ENCODE measurements around the gene XRCC3.
A peak's percentile ranks its signal among the peaks of the same experiment; 100 is the strongest.

Gene XRCC3

DNA sequence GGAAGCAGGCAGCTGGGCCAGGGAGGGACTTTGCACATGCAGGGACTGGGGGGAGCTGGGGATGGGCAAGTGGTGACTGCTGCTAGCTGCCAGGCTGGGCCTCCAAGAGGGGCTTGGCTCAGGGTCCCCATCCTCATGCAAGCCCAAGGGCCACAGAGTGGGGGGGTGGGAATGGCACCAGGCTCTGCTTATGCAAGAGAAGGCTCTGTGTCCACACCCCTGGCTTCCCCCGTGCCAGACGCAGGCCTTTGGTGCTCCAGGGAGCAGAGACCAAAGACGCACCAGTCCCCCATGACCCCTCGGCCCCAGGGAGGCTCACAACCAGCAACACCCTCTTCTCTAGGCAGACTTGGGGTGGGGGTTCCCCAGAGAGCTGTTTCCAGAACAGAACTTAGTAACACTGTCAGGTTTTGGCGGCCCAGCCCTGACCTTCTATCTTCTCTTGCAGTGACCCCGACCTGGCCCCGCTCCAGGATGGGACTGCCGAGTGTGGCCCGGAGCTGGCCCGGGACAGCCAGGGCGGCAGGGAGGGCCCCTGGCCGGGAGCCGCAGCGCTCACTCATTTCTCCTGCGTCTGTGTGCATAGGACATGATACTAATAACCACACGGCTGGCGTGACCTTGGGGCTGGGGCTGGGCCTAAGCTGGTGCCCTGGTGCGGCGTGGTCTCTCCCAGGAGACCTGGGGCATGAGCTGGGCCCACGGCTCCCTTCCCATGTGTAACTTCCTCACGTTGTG lies 14.3 kb downstream of the XRCC3 start:
- Histone ChIP-seq H3K27ac (ENCODE audit: low read depth, low read length) (no peak overlapping the region), H3K36me3 (ENCODE audit: control insufficient read depth in 1 of 2, insufficient read depth in 2 of 2, low read length in 2 of 2) (peaks cover 13 to 61% of the 10 kb centered on the region in 2 donors), H3K4me3 (ENCODE audit: low read depth in 1 of 2, low read length in 2 of 2) (no peak overlapping the region), H3K9ac (ENCODE audit: low read depth in 1 of 2, low read length in 2 of 2) (no peak overlapping the region), H3K27me3 (ENCODE audit: control insufficient read depth in 1 of 2, insufficient read depth in 2 of 2, low read length in 2 of 2) (no peaks in the 10 kb centered on the region), H3K9me3 (ENCODE audit: control insufficient read depth in 1 of 2, low read length in 2 of 2) (no peaks in the 10 kb centered on the region), H3K4me1 (ENCODE audit: control insufficient read depth in 1 of 2, insufficient read depth in 2 of 2, low read length in 2 of 2) (peaks cover 11 to 19% of the 10 kb centered on the region in 2 donors)

DNA sequence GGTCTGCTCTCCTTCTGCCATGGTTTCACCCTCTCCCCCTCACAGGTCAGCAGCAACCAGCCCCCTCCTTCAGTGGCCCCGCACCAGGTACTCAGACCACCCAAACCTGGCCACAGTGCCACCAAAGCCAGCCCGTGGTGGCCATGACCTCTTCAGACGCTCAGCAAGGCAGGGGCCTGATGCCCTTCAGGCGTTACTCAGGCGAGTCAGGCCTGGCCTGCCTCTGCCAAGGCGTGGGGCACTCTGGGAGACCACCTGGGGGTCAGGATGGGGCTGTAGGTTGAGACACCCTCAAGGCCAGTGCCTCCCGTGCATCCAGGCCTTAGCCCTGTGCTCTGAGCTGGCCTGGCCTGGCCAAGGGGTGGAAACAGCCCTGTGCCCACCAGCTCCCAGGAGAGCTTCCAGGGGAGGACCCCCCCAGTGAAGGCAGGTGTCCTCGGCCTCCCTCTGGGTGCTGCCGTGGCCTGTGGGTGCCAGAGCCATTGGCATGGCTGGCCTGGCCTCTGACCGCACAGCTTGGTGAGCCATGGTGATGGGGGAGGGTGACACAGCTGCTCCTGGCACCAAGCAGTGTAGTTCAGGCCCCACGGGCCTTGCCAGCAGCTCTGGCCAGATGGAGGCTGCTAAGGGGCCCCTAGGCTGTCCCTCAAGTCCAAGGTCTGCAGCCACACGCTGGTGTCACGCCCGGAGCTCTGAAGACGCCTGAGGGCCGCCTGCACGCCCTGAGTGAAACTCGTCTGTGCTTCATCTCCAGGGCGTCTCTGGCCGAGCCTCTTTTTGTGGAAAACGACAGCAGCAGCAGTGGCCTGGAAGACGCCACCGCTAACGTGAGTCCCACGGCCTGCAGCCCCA lies 15.1 kb downstream of the XRCC3 start:
- Histone ChIP-seq H3K4me1 (ENCODE audit: control insufficient read depth in 1 of 2, insufficient read depth in 2 of 2, low read length in 2 of 2) (peaks cover 11 to 19% of the 10 kb centered on the region in 2 donors), H3K4me3 (ENCODE audit: low read depth in 1 of 2, low read length in 2 of 2) (no peak overlapping the region), H3K9ac (ENCODE audit: low read depth in 1 of 2, low read length in 2 of 2) (no peak overlapping the region), H3K27ac (ENCODE audit: low read depth, low read length) (no peak overlapping the region), H3K36me3 (ENCODE audit: control insufficient read depth in 1 of 2, insufficient read depth in 2 of 2, low read length in 2 of 2) (peaks cover 8 to 55% of the 10 kb centered on the region in 2 donors), H3K9me3 (ENCODE audit: control insufficient read depth in 1 of 2, low read length in 2 of 2) (no peaks in the 10 kb centered on the region), H3K27me3 (ENCODE audit: control insufficient read depth in 1 of 2, insufficient read depth in 2 of 2, low read length in 2 of 2) (no peaks in the 10 kb centered on the region)

- H3K9ac ChIP-seq (ENCODE audit: low read depth in 1 of 2, low read length in 2 of 2) = no peak overlapping the region
- no peaks in the 10 kb centered on the region for H3K27me3 ChIP-seq (ENCODE audit: control insufficient read depth in 1 of 2, insufficient read depth in 2 of 2, low read length in 2 of 2)
- H3K9me3 ChIP-seq (ENCODE audit: control insufficient read depth in 1 of 2, low read length in 2 of 2) = no peaks in the 10 kb centered on the region
- H3K27ac ChIP-seq (ENCODE audit: low read depth, low read length) = no peak overlapping the region
- H3K4me1 ChIP-seq (ENCODE audit: control insufficient read depth in 1 of 2, insufficient read depth in 2 of 2, low read length in 2 of 2) = peaks cover 11 to 19% of the 10 kb centered on the region in 2 donors
- H3K4me3 ChIP-seq (ENCODE audit: low read depth in 1 of 2, low read length in 2 of 2) = no peak overlapping the region
- peaks cover 15 to 59% of the 10 kb centered on the region in 2 donors for H3K36me3 ChIP-seq (ENCODE audit: control insufficient read depth in 1 of 2, insufficient read depth in 2 of 2, low read length in 2 of 2)
Observed at GRCh38 chr14:103699261-103699661, 16.0 kb downstream of the XRCC3 start.

- peaks cover 21 to 60% of the 10 kb centered on the region in 2 donors for H3K36me3 ChIP-seq (ENCODE audit: control insufficient read depth in 1 of 2, insufficient read depth in 2 of 2, low read length in 2 of 2)
- H3K4me3 ChIP-seq (ENCODE audit: low read depth in 1 of 2, low read length in 2 of 2) = no peak overlapping the region
- H3K9me3 ChIP-seq (ENCODE audit: control insufficient read depth in 1 of 2, low read length in 2 of 2) = no peaks in the 10 kb centered on the region
- H3K9ac ChIP-seq (ENCODE audit: low read depth in 1 of 2, low read length in 2 of 2) = peak overlapping the region in 1 of 2 donors; percentile 24
- H3K27ac ChIP-seq (ENCODE audit: low read depth, low read length) = no peak overlapping the region
- peaks cover 11 to 21% of the 10 kb centered on the region in 2 donors for H3K4me1 ChIP-seq (ENCODE audit: control insufficient read depth in 1 of 2, insufficient read depth in 2 of 2, low read length in 2 of 2)
- H3K27me3 ChIP-seq (ENCODE audit: control insufficient read depth in 1 of 2, insufficient read depth in 2 of 2, low read length in 2 of 2) = no peaks in the 10 kb centered on the region
Observed at GRCh38 chr14:103698380-103699260, 16.6 kb downstream of the XRCC3 start.

- Histone ChIP-seq H3K27ac (ENCODE audit: low read depth, low read length) (no peak overlapping the region), H3K9me3 (ENCODE audit: control insufficient read depth in 1 of 2, low read length in 2 of 2) (no peaks in the 10 kb centered on the region), H3K36me3 (ENCODE audit: control insufficient read depth in 1 of 2, insufficient read depth in 2 of 2, low read length in 2 of 2) (peaks cover 23 to 60% of the 10 kb centered on the region in 2 donors), H3K4me3 (ENCODE audit: low read depth in 1 of 2, low read length in 2 of 2) (no peak overlapping the region), H3K27me3 (ENCODE audit: control insufficient read depth in 1 of 2, insufficient read depth in 2 of 2, low read length in 2 of 2) (no peaks in the 10 kb centered on the region), H3K9ac (ENCODE audit: low read depth in 1 of 2, low read length in 2 of 2) (no peak overlapping the region), H3K4me1 (ENCODE audit: control insufficient read depth in 1 of 2, insufficient read depth in 2 of 2, low read length in 2 of 2) (peaks cover 19 to 25% of the 10 kb centered on the region in 2 donors)
Observed at GRCh38 chr14:103697603-103698379, 17.5 kb downstream of the XRCC3 start.

GRCh38 chr14:103697206-103697602 lies 18.0 kb downstream of the XRCC3 start:
- no peaks in the 10 kb centered on the region for H3K27me3 ChIP-seq (ENCODE audit: control insufficient read depth in 1 of 2, insufficient read depth in 2 of 2, low read length in 2 of 2)
- H3K36me3 ChIP-seq (ENCODE audit: control insufficient read depth in 1 of 2, insufficient read depth in 2 of 2, low read length in 2 of 2) = peaks cover 23 to 60% of the 10 kb centered on the region in 2 donors
- no peak overlapping the region for H3K4me3 ChIP-seq (ENCODE audit: low read depth in 1 of 2, low read length in 2 of 2)
- H3K27ac ChIP-seq (ENCODE audit: low read depth, low read length) = no peak overlapping the region
- H3K9me3 ChIP-seq (ENCODE audit: control insufficient read depth in 1 of 2, low read length in 2 of 2) = no peaks in the 10 kb centered on the region
- no peak overlapping the region for H3K9ac ChIP-seq (ENCODE audit: low read depth in 1 of 2, low read length in 2 of 2)
- peaks cover 20 to 25% of the 10 kb centered on the region in 2 donors for H3K4me1 ChIP-seq (ENCODE audit: control insufficient read depth in 1 of 2, insufficient read depth in 2 of 2, low read length in 2 of 2)

- H3K27me3 ChIP-seq (ENCODE audit: control insufficient read depth in 1 of 2, insufficient read depth in 2 of 2, low read length in 2 of 2) = no peaks in the 10 kb centered on the region
- peaks cover 20 to 25% of the 10 kb centered on the region in 2 donors for H3K4me1 ChIP-seq (ENCODE audit: control insufficient read depth in 1 of 2, insufficient read depth in 2 of 2, low read length in 2 of 2)
Observed at GRCh38 chr14:103696466-103697071, 18.7 kb downstream of the XRCC3 start.

GRCh38 chr14:103696070-103696402 lies 19.2 kb downstream of the XRCC3 start:
- no peak overlapping the region for H3K27ac ChIP-seq (ENCODE audit: low read depth, low read length)
- peaks cover 20 to 25% of the 10 kb centered on the region in 2 donors for H3K4me1 ChIP-seq (ENCODE audit: control insufficient read depth in 1 of 2, insufficient read depth in 2 of 2, low read length in 2 of 2)
- no peak overlapping the region for H3K9ac ChIP-seq (ENCODE audit: low read depth in 1 of 2, low read length in 2 of 2)
- no peaks in the 10 kb centered on the region for H3K9me3 ChIP-seq (ENCODE audit: control insufficient read depth in 1 of 2, low read length in 2 of 2)
- H3K4me3 ChIP-seq (ENCODE audit: low read depth in 1 of 2, low read length in 2 of 2) = no peak overlapping the region
- H3K27me3 ChIP-seq (ENCODE audit: control insufficient read depth in 1 of 2, insufficient read depth in 2 of 2, low read length in 2 of 2) = no peaks in the 10 kb centered on the region
- H3K36me3 ChIP-seq (ENCODE audit: control insufficient read depth in 1 of 2, insufficient read depth in 2 of 2, low read length in 2 of 2) = peaks cover 26 to 55% of the 10 kb centered on the region in 2 donors

More at GRCh38 chr14:103696466-103697071, 18.7 kb downstream of the XRCC3 start:
- Histone ChIP-seq H3K36me3 (ENCODE audit: control insufficient read depth in 1 of 2, insufficient read depth in 2 of 2, low read length in 2 of 2) (peaks cover 26 to 58% of the 10 kb centered on the region in 2 donors), H3K9me3 (ENCODE audit: control insufficient read depth in 1 of 2, low read length in 2 of 2) (no peaks in the 10 kb centered on the region), H3K9ac (ENCODE audit: low read depth in 1 of 2, low read length in 2 of 2) (no peak overlapping the region), H3K4me3 (ENCODE audit: low read depth in 1 of 2, low read length in 2 of 2) (no peak overlapping the region), H3K27ac (ENCODE audit: low read depth, low read length) (peak overlapping the region; percentile 20)

Measured in duodenal mucosa (tissue), 2 donors.